LHCN-M2 (cell line): ENCODE measurements around the gene PRKCH. TPM values are rescaled to one million over a fixed set of nuclear protein-coding genes. Genes with fewer than 3 reads are reported as not detected.
A peak's percentile ranks its signal among the peaks of the same experiment; 100 is the strongest.
"Not testable (repeated sequence)": the region's sequence is repeated elsewhere in the genome, so short reads cannot be mapped to it uniquely, and the experiment has no call there.

Experiments
- DNase-seq: peaks from one replicate; pipeline ENCODE4 v3.0.0-alpha.2; 2012; ENCODE audit warnings: low read depth
- total RNA-seq: library from RNA; depleted of rRNA; stranded (reverse); fragments of >200 nt; gene quantifications from 2 replicates; pipeline ENCODE4 v1.2.3, GENCODE V29; 2014

Gene PRKCH
- total RNA-seq, 1 experiment from 2014 or later, result 13.8 TPM

DNA sequence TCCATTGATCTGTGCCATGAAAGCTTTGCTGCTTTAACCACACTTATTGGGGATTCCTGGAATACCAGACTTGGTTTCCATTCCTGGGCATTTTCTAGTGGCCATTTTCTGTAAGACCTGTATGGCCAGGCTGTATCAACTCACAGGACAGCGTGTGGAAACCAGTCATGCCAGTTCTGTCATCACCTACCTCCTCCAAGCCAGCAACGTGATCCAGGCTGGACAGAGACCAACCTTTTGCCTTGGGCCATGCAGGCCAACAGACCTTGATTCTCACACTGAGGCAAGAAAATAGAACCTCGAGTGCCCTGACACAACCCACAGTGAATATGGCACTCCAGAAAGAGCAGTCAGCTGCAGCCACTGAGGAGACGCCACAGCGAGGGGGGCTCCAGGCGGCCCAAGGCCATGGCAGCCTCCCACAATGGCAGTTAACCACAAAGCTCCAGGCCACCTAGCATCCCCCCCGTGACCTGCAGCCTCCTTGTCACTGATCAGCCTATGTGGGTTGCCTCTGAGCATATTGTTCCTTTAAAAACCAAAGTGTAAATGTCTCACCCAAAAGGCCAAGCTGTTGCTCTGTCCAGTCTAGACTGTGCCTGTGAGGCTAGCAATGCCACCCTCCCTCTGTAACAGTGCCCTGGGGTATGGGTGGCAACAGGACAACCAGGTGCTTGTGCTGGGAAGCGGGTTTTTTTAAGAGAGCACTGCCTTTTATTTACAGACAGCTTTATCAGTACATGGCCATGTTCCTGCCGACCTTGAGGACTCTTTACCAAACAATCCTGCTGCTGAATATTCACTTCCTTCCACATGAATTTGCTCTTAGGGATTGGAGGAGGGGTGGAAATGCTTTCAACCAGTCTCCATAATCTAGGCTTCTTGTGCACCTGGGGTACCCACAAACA, 205.3 kb downstream of the PRKCH start:
- DNase-seq, result no peak

DNA sequence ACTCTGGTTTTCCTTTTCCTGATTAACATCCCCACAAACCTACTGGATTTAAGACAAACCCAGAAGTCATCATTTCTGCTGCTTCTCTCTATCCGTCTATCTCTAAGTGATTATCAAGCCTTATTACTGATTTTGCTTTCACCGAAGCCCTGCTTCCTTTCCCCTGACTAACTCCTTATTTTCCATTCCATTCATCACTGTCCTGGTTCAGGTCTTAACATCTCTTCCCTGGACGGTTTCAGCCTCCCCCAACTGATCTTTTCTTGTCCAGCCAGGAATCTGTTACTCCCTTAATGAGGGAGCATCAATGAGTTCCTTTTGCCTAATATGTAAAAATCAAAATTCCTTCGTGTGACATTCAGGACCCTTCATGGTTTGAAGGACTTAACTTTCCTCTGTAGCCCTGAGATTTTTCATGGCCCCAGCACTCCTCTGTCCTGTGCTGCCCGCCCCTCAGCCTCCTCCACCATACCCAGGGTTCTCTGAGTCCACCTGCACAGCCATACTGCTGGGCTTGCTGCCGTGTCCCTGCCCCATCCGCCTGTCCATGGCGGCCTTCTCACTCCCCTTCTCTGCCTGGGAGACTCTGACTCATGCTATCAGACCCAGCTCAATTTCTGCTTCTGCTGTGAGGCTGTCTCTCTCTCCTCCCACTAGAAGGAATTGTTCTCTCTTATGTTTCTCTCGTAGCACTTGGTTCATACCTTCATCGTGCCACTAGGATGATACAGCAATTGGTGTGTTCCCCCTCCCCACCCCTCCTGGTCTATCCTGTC, 206.1 kb downstream of the PRKCH start:
- peak; percentile 90 for DNase-seq

DNA sequence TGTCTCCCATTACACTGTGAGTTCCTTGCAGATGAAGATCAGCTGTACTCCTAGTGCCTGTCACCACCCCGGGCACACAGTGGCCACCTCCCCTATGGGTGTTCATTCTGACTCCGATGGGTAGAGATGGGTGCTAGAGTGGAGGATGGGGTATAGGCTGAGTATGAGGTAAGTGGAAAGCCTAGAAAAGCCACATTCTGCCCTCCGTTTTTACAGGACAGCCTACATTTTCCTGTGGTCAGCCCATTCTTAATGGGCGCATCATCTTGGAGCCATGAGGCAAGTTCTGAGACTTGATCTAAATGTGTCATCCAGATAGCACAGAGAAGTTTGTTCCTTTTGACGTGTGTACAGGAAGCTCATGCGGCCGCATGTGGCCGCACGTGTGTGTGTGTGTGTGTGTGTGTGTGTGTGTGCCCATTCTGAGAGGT, 207.2 kb downstream of the PRKCH start:
- peak; percentile 93 for DNase-seq

DNA sequence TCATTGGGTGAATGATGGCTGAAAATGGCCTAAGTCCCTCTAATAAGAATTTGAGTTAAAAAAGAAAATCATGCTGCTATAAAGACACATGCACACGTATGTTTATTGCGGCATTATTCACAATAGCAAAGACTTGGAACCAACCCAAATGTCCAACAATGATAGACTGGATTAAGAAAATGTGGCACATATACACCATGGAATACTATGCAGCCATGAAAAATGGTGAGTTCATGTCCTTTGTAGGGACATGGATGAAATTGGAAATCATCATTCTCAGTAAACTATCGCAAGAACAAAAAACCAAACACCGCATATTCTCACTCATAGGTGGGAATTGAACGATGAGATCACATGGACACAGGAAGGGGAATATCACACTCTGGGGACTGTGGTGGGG, 208.0 kb downstream of the PRKCH start:
- not testable (repeated sequence) for DNase-seq

DNA sequence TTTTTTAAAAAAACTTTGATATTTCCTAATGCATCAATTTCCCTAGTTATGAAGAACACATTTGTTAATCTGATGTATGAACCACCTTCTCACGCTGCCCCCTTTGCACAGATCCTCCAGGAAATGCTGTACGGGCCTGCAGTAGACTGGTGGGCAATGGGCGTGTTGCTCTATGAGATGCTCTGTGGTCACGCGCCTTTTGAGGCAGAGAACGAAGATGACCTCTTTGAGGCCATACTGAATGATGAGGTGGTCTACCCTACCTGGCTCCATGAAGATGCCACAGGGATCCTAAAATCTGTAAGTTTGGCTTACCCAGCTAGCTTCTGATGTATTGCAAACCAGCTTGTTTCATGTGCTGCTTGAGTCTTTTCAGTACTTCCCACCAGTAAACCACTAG, 208.9 kb downstream of the PRKCH start:
- DNase-seq, result no peak

DNA sequence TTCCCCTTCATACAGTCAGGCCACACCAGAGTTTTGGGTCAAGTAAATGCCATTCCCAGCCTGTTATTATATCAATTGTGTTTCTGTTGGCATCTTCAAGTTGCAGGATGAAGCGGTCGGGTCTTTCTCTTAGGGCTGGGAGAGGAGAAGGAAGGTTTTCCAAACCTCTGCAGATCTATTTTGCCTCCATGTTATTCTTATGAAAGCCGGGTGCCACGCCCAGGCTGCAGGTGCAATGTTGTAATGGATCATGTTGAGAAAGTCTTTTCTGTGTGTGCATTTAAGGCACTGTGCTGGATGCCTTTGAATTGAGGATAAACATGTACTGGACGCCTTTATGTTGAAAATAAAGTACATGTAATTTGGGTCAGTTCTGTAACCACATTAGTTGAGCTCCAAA, 209.5 kb downstream of the PRKCH start:
- DNase-seq, result no peak

DNA sequence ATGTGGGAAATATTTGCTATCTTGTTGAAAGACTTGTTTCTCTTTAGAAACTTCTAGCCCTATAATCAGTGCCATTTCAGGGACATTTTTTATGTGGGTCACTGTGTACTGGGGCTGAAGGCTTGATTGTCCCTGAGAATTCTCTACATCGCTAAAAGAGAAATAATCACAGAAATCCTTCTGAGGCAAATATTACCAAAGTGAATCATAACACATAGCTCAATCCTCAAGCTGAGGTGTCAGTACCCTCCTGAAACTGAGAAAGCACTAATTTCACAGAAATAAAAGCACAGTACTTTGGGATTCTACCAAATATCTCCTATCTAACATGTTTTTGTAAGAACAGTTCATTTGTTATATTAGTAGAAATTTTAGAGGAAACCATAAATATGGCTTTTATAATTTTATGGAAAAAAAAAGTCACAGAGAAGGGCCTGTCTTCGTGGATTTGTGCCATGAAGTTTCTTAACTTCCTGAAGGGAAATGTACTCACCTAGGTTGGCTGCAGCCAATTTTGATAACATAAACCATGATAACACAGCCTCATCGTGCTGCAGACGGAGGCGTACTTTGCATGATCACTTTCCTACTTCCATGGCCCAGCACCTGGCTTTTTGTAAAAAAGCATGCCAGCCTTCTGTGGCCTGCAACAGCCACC, 210.2 kb downstream of the PRKCH start:
- DNase-seq, result no peak

DNA sequence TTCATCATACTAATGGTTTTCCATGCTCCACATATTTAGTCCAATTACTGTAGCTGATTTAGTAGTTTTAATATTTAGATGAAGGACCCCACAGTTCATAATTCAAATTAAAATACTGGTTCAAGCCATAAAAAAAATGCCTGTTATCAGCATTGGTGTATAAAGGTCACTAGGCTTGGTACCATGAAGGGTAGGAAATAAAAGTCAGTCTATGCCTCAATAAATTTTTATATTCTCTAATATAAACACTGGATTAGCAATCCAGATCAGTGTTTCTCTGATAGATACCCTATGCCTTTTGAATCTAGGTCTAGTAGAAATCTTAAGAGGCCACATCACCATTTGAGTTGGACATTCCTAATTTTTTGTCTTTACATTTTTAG, 210.7 kb downstream of the PRKCH start:
- DNase-seq, result no peak

DNA sequence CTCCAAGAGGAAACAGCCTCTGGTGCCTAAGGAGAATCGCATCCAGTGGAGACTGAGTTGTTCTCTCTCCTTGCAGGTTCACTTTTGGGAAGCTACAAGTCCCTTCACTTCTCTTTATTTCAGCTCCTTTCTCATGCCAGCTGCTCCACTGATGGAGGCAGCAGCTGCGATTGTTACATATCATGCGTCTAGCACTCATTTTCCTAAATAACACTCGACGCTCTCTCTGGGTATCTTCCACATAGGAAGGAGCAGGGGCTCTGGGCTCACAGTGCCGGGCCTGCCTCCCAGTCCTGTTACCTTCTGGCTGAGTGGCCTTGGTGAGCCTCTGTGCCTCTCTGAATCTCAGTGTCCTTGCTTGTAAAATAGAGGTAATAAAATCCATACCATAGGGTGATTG, 211.4 kb downstream of the PRKCH start:
- DNase-seq, result no peak

DNA sequence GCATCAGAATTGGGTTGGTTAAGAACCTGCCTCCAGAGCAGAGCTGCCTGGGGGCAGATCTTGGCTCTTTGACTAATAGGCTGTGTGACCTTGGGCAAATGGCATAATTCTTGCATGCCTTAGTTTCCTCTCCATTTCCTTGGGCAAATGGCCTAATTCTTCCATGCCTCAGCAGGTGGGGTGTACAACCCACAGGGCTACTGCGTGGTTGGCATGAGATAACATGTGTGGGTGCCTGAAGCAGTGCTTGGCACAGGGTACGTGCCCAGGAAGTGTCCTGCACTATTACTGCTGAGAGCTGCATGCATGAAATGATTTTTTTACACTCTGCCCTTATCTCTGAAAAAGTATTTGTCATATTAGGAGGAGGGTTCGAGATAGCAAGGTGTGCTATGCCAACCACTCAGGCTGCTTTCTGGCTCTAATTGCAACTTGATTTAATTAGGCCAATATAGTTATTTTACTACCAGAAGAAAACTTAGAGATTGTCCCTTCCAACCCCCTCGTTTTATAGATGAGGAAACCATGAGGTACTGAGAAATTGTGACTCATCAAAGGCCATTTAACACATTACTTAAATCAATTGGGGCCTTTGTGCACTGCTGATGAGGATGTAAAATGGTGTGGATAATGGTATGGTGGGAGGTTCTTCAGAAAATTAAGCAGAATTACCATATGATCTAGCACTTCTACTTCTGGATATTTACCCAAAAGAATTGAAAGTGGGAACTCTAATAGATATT, 212.3 kb downstream of the PRKCH start:
- DNase-seq, result no peak

DNA sequence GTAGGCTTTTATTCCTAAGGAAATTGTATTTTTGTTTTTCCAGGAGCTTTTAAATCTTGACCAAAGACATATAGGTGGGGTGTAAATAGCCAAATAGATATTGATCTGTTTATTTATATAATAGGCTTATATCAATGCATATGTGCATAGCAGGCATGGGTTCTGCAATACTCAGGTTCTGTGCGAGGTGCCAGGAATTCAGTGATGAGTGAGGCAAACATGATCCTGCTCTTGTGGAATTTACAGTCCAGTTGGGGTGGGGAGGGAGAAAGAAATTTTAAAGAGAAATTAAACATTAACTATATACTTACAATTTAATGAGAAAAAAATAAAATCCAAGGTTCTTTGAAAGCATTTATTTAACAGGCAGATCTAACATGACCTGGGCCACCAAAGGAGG, 213.7 kb downstream of the PRKCH start:
- no peak for DNase-seq

DNA sequence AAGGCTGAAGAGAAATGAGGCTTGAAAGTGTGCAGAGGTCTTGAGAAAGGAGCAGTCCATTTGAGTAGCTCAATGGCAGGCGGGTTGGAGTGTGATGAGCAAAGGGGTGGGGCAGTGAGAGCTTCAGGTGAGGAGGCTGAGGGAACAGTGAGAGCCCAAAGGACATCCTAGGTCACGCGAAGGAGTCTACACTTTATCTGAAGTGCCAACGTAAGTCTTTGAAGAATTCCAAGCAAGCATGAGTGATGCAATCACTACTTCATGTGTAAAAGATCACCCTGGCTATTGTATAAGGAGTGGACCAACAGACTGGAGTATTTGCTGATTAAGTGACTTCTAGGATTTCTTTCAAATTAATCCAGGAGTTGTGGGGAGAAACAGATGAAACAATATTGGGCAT, 214.1 kb downstream of the PRKCH start:
- DNase-seq, result no peak

DNA sequence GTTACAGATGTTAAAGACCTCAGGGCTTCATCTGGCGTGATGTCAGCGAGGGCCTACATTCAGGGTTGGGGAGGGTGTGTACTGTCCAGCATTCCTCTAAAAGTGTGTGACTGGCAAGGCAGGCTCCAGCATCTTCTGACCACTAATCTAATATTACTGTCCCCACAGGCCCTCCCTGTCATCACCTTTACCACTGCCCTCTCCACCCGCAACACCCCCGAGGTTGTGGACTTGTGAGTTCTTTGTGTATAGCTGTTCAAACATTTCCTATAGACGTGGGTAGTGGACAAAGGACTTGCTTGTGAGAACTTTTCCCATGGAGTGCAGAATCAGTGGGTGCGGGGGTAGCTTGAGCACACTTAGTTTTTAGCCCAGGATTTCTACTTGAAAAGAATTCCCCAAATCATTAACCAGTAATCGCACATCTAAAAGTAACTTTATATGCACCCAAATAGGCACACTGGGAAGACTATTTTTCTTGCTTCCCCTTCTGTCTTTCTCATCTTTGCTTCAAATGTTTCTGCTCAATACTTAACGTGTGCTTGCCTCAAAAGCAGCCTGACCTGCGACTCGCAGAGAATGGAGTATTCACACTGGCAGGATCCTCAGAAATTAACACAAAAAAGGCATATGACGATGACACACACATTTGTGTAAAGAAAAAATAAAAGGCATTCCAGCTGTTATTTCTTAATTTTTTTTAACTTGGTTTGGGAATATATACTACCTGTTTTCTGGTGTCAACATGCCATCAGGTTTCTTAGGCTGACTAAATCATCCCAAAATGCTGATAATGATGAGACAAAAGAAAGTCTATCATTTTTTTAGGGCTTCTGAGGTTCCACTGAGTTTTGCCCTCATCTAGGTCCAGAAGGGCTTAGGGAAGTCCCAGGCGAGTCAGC, 215.5 kb downstream of the PRKCH start:
- DNase-seq, result no peak

DNA sequence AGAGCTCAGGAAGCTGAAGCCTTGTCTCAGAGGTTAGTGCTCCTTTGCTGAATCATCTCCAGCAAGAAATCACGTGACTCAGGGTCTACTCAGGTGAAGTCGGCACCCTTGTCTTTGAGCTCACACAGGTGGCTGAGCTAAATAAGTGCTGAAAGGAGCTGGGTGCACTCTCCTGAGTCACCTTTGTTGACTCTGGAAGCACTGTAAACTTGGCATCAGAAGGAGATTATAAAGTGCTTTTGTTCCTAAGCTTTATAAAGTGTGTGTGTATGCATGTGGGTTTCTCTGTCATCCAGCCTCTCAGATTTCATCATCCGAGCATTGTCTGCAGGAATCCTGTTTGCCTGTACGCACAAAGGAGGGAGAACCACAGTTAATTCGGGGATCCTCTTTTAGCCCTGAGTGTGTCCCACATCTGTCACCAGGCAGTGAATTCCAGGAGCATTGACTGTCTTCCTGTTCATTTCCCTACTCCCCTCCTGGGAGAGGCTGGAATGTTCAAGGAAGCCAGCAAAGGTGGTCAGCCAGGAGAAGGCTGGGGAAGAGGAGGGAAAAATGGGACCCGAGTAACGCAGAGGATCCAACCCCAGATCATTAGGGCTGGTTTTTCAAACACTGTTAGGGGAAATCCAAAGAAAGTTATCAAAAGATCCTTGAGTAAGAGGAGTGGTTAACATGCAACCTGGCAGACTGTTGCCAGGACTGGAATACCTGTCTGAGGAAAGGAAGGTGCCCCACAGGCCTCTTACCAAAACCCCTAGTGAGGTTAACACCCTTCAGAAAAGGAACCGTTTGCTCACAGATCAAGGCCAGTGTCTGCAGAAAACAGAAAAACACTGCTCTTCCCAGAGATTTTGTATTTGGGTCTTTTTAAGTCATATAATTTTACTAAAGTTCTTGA, 216.4 kb downstream of the PRKCH start:
- DNase-seq, result peak; percentile 86

DNA sequence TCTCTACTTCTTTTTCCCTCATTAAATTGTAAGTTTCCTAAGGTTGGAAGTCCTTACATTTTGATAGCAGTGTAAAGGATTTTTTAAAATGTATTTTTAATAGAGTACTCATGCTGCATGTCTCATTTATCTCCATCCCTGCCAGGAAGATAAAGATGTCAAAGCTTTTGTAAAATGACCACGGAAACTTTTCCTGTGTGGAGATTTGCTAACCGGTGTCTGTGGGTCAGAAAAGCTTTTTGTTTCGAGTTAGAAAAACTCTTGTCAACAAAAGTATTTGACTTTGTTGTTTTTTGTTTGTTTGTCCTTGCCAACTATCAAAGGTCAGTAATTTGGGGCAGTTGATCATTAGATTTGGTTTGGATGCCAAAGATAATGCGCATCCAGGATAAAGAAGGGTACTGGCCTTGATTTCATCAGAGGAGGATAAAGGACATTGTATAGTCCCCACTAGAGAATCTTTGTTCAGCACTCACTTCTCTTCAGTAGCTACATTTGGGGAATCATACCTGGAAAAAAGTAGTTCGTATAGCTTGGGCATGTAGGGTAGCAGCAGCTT, 217.2 kb downstream of the PRKCH start:
- DNase-seq, result no peak

DNA sequence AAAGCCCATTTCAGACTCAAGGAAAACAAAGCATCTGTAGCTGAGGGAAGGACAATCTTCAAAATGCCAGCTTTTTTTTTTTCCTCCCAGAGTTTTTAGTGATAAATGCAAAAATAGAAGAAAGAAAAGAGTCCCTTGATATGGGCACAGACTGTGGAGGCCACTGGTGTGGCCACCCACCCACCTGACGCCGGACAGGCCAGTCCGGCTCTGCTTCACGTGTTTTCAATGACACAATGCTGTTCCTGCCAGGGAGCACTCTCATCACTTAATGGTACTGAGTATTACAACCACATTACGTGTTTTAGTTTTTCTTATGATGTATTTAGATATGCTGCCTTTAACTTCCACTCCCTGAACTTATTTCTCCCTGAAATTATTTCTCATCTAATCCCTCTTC, 218.3 kb downstream of the PRKCH start:
- no peak for DNase-seq

DNA sequence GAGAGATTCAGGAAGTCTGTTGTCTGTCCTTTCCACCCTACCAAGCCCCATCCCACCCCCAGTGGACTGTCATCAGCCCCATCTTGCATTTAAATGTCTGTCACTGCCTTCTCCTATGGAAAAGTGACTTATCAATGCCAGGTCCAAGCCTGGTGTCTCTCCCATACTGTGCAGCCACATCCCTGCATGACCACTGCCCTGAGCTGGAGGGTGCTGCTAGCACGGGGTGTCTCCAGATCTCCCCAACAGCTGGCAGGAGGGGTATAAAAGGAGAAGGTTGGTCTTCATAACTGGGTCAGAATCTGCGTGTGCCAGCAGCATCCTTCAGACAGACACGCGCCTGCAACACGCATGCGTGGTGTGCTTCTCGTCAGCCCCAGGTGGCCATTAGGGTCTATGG, 219.6 kb downstream of the PRKCH start:
- no peak for DNase-seq

DNA sequence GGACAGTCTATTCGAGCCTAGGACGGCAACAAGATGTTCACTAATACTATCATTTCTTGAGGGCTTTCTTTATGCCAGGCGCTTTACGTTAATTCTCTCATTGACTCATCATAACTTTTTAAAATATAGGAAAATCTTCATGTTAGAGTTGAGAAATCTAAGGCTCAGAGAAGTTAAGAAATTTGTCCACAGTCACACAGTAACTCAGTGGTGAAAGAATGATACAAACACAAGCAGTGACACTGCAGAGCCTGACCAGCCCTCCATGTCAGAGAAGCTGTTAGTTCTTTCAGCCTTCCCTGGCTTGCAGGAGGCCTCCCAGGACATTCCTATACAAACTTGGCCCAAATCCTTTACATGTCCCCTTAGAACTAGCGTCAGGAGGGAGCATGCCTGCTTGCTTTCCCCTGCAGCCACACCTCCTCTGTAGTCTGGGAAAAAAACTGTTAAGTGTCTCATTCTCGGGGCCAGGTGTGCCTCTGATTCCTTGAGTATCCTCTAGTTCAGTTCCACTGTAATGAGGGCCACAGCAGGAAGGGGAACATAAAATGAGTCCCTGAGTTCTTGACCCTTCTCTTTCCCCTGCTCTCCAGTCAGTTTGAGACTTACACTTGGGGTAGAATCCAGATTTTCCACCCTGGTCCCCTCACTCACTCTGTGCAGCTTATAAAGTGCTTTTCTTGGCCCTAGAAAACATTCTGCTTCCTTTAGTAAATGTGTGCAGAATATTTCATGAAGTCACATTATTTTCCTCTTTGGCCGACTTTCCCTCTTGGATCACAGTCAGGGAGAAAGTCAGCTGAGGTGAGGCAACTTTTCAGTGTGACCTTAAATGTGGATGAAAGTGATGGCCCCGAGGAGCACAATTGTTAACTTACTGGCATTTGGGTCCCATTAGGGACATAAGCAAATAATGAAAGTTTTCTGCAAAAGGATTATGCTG, 221.7 kb downstream of the PRKCH start:
- DNase-seq, result no peak
